IPS-15b (cell line): ENCODE data around the gene NRAP.
A peak's percentile ranks its signal among the peaks of the same experiment; 100 is the strongest.
"Not testable (repeated sequence)": the region's sequence is repeated elsewhere in the genome, so short reads cannot be mapped to it uniquely, and the experiment has no call there.

Experiments
- H3K27me3 ChIP-seq: one replicate; pipeline ENCODE4 v1.6.1; 2013; ENCODE audit warnings: low read length; ENCODE audit not compliant: control insufficient read depth, insufficient read depth
- H3K36me3 ChIP-seq: one replicate; pipeline ENCODE4 v1.6.1; 2013; ENCODE audit warnings: low read length; ENCODE audit not compliant: control insufficient read depth, insufficient read depth
- H3K4me1 ChIP-seq: one replicate; pipeline ENCODE4 v1.6.1; 2013; ENCODE audit warnings: mild to moderate bottlenecking, low read length; ENCODE audit not compliant: control insufficient read depth, insufficient read depth
- H3K4me3 ChIP-seq: one replicate; pipeline ENCODE4 v1.5.1; 2013; ENCODE audit warnings: low read depth, low read length
- H3K9ac ChIP-seq: one replicate; pipeline ENCODE4 v1.6.1; 2013; ENCODE audit warnings: low read depth, mild to moderate bottlenecking, low read length
- H3K9me3 ChIP-seq: one replicate; pipeline ENCODE4 v1.6.1; 2013; ENCODE audit warnings: mild to moderate bottlenecking, low read length; ENCODE audit not compliant: control insufficient read depth, insufficient read depth

The NRAP gene

DNA sequence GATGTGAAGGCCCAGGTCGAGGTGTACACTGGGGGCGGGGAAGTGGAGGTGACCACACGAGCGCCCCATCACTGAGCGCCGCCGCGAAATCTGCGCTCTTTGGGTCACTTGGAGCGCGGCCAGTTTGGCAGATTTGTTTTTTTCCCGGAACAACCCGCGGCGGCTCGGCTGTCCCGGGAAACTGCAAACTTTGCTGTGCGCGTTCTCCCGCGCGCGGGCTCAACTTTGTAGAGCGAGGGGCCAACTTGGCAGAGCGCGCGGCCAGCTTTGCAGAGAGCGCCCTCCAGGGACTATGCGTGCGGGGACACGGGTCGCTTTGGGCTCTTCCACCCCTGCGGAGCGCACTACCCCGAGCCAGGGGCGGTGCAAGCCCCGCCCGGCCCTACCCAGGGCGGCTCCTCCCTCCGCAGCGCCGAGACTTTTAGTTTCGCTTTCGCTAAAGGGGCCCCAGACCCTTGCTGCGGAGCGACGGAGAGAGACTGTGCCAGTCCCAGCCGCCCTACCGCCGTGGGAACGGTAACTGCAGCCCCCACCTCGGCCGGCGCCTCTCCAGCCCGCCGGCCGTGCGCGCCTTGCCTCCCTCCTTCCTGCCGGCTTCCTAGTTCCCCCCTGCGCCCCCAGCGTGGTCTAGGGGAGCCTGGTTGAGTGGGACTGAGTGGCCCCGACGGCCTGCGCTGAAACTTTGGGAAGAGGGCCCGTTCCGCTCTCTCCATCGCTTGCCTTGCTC is 15.8 kb upstream of the NRAP start, which contains the start of gene CASP7:
CASP7 (plus strand) TSS at position 450 of the 727 bp plus-strand sequence. CDS start 17,582 bp downstream, outside the sequence.
- H3K9ac ChIP-seq, result peak within 1 kb of the TSS; percentile 85
- H3K4me1 ChIP-seq, result no peaks in the 10 kb centered on the region
- peak within 1 kb of the TSS; percentile 94 for H3K4me3 ChIP-seq
- H3K36me3 ChIP-seq, result no peaks in the 10 kb centered on the region
- H3K27me3 ChIP-seq, result peaks cover 11% of the 10 kb centered on the region
- no peaks in the 10 kb centered on the region for H3K9me3 ChIP-seq

DNA sequence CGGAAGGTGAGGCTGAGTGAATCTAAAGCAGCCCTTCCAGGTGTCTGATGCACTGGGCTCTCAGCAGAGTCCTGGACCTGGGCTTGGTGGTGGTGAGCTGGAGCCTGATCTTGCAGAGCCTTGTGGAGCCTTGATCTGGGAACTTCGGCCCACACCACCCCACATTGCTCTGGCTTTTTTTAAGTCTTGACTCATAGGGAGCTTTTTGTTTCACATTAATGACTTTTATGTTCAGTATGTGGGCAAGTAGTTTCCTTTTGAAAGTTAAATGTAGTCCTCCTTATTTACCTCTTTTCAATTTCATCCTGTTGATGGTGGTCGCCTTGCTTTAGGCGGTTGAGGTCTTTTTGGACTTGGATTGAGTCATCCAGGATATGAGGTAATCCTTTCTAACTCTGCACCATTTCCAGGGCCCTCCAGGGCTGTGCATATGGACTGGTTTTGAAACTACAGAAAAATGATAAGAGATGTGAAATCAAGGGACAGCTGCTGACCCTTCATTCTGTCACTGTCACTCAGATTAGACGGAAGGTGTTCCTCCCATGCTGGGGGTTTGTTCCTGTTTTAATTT is 2.9 kb upstream of the NRAP start:
- Histone ChIP-seq H3K27me3 (no peaks in the 10 kb centered on the region), H3K9ac (no peak overlapping the region), H3K9me3 (no peaks in the 10 kb centered on the region), H3K36me3 (no peaks in the 10 kb centered on the region), H3K4me3 (no peak overlapping the region), H3K4me1 (no peaks in the 10 kb centered on the region)

DNA sequence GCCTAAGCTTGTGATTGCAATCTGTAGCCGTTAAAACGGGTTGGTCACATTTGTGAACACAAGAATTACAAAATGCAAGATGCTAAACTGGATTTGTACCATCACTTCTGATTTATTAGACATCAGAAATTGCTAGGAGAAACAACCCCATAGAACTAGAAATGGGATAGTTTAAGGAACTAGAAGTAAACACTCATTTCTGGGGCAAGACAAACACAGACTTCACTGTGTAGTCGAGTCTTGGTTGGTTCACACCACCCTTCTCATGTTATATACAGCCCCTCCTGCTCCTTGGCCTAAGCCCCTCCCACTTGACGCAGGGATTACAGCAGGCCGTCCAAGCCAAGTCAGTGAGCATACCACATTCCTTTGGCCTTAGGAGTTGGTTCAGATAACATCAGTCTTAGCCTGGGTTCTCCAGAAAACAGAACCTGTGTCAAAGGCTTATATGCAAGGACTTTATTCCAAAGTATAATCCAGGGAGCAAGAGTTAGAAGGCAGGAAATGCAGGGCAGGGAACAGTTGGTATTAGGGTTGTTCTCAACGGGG is 2.0 kb upstream of the NRAP start:
- no peaks in the 10 kb centered on the region for H3K9me3 ChIP-seq
- H3K27me3 ChIP-seq, result no peaks in the 10 kb centered on the region
- H3K4me1 ChIP-seq, result no peaks in the 10 kb centered on the region
- H3K9ac ChIP-seq, result no peak overlapping the region
- H3K36me3 ChIP-seq, result no peaks in the 10 kb centered on the region
- no peak overlapping the region for H3K4me3 ChIP-seq

- H3K9ac ChIP-seq, result no peak overlapping the region
- H3K27me3 ChIP-seq, result no peaks in the 10 kb centered on the region
- no peaks in the 10 kb centered on the region for H3K4me1 ChIP-seq
- no peak overlapping the region for H3K4me3 ChIP-seq
- H3K9me3 ChIP-seq, result no peaks in the 10 kb centered on the region
- no peaks in the 10 kb centered on the region for H3K36me3 ChIP-seq
Measured at GRCh38 chr10:113665352-113665751, 1.5 kb upstream of the NRAP start.

GRCh38 chr10:113663142-113663541 is 699 bp downstream of the NRAP start:
- no peaks in the 10 kb centered on the region for H3K36me3 ChIP-seq
- H3K4me3 ChIP-seq, result no peak overlapping the region
- H3K27me3 ChIP-seq, result no peaks in the 10 kb centered on the region
- H3K9me3 ChIP-seq, result no peaks in the 10 kb centered on the region
- H3K4me1 ChIP-seq, result no peaks in the 10 kb centered on the region
- no peak overlapping the region for H3K9ac ChIP-seq

GRCh38 chr10:113661332-113661731 is 2.5 kb downstream of the NRAP start:
- Histone ChIP-seq H3K36me3 (no peaks in the 10 kb centered on the region), H3K9me3 (no peaks in the 10 kb centered on the region), H3K4me1 (no peaks in the 10 kb centered on the region), H3K9ac (no peak overlapping the region), H3K27me3 (no peaks in the 10 kb centered on the region), H3K4me3 (no peak overlapping the region)

DNA sequence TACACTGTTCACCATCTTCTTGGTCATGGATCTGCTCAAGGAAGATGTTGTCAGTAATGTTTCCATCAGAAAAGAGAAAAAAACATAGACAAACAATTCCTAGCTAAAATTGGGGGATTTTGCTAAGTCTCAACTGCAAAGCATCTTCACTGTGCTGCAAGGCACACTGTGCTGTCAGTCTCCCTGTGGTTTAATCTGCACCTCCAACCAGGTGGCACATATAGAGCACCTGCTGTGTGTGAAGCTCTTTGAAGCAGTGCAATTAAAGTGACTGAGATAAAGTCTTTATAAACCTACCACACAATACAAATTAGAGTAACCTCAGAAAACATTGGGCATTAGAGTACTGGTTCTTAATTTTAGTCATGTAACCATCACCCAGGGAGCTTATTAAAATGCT is 6.3 kb downstream of the NRAP start:
- no peaks in the 10 kb centered on the region for H3K27me3 ChIP-seq
- H3K36me3 ChIP-seq, result no peaks in the 10 kb centered on the region
- H3K9ac ChIP-seq, result no peak overlapping the region
- H3K4me3 ChIP-seq, result no peak overlapping the region
- no peaks in the 10 kb centered on the region for H3K9me3 ChIP-seq
- H3K4me1 ChIP-seq, result no peaks in the 10 kb centered on the region

GRCh38 chr10:113656896-113657295 is 6.9 kb downstream of the NRAP start:
- Histone ChIP-seq H3K9ac (no peak overlapping the region), H3K9me3 (no peaks in the 10 kb centered on the region), H3K4me3 (no peak overlapping the region), H3K27me3 (no peaks in the 10 kb centered on the region), H3K4me1 (no peaks in the 10 kb centered on the region), H3K36me3 (no peaks in the 10 kb centered on the region)

- not testable (repeated sequence) for H3K9me3 ChIP-seq, H3K9ac ChIP-seq, H3K27me3 ChIP-seq, H3K36me3 ChIP-seq, H3K4me3 ChIP-seq, H3K4me1 ChIP-seq
Measured at GRCh38 chr10:113652456-113652855, 11.4 kb downstream of the NRAP start.

DNA sequence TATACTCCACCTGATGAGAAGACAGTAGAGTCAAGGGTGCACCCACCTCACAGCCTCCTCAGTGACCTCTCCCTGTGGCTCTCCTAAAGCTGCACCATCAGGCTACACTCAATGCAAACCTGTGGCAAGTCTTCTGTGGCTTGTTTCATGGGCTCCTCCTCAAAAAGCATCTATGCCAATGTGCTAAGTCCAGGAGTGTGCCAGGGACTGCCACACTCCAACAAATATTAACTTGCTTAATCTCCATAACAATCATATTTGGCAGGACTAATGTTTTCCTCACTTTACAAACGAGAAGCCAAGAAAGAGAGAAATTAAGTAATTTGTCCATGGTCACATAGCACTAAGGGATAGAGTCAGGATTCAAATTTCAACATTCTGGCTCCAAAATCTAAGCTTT is 11.9 kb downstream of the NRAP start:
- Histone ChIP-seq H3K9me3 (no peaks in the 10 kb centered on the region), H3K4me3 (no peak overlapping the region), H3K36me3 (no peaks in the 10 kb centered on the region), H3K4me1 (no peaks in the 10 kb centered on the region), H3K9ac (no peak overlapping the region), H3K27me3 (no peaks in the 10 kb centered on the region)

- Histone ChIP-seq H3K27me3 (no peaks in the 10 kb centered on the region), H3K4me3 (no peak overlapping the region), H3K9ac (no peak overlapping the region), H3K4me1 (no peaks in the 10 kb centered on the region), H3K9me3 (no peaks in the 10 kb centered on the region), H3K36me3 (no peaks in the 10 kb centered on the region)
Measured at GRCh38 chr10:113651021-113651420, 12.8 kb downstream of the NRAP start.

GRCh38 chr10:113650172-113650571 is 13.7 kb downstream of the NRAP start:
- no peak overlapping the region for H3K4me3 ChIP-seq
- no peak overlapping the region for H3K9ac ChIP-seq
- no peaks in the 10 kb centered on the region for H3K27me3 ChIP-seq
- no peaks in the 10 kb centered on the region for H3K36me3 ChIP-seq
- H3K4me1 ChIP-seq, result no peaks in the 10 kb centered on the region
- H3K9me3 ChIP-seq, result no peaks in the 10 kb centered on the region
